Stimulated activated naive CD8-positive, alpha-beta T cell treated with anti-CD3 and anti-CD28 coated beads, Interleukin-15, Interleukin-2, amounts not matched to agents 100 ng/mL and 50 ng/mL, for 24 hours (primary cell): ENCODE measurements around the gene TRAPPC8.

ENCODE experiments used
- H3K27ac Mint-ChIP-seq: one replicate; pipeline ENCODE4 v1.8.0; 2021; ENCODE audit warnings: mild to moderate bottlenecking, mixed read lengths
- H3K27me3 Mint-ChIP-seq: one replicate; pipeline ENCODE4 v1.8.0; 2021; ENCODE audit warnings: mixed read lengths
- H3K36me3 Mint-ChIP-seq: one replicate; pipeline ENCODE4 v1.8.0; 2021; ENCODE audit warnings: low read depth, mixed read lengths
- H3K4me1 Mint-ChIP-seq: one replicate; pipeline ENCODE4 v1.8.0; 2021; ENCODE audit warnings: low read depth, mixed read lengths
- H3K4me3 Mint-ChIP-seq: one replicate; pipeline ENCODE4 v1.8.0; 2021; ENCODE audit warnings: mild to moderate bottlenecking, mixed read lengths
- H3K9me3 Mint-ChIP-seq: one replicate; pipeline ENCODE4 v1.8.0; 2021; ENCODE audit warnings: mixed read lengths

TRAPPC8 gene

DNA sequence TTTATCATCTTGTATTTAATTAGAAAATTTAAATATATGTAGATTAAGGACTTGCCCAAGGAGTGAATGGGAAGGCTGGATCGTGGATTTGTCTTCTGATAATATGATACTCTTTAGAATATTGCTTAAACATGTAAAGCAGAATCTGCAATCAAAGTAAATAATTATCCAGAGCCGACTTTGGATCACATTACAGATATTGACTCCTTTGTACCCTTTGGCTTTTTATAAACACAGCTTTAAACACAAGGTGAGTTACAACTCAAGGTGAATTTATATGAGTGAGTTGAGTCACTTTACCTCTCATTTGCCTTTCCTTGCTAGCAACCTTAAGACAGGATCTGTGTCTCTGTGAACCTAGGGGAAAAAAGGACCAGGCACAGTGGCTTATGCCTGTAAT is 144.5 kb downstream of the TRAPPC8 start:
- no peak overlapping the region for H3K27ac Mint-ChIP-seq

DNA sequence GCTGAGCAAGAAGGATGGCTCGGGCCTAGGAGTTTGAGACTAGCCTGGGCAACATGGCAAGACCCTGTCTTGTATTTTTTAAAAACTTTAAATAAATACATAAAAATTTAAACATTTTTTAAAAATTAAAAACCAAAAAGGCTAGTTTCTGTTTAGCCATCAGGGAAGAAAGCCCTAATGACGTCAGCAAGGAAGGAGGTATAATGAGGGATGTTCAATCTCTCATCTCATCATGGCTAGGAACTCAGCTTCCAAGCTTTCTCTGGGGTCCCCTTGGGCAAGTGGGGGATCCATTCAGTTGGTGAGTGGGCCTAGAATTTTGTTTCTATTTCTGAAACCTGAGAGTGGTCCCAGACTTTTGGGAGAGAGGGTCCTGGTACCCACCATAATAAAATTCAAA is 147.2 kb downstream of the TRAPPC8 start:
- H3K27me3 Mint-ChIP-seq, result no peaks in the 10 kb centered on the region
- H3K4me1 Mint-ChIP-seq, result peaks cover 5% of the 10 kb centered on the region
- no peak overlapping the region for H3K4me3 Mint-ChIP-seq
- no peak overlapping the region for H3K27ac Mint-ChIP-seq
- no peaks in the 10 kb centered on the region for H3K9me3 Mint-ChIP-seq
- H3K36me3 Mint-ChIP-seq, result no peaks in the 10 kb centered on the region

More for the DNA sequence above, 144.5 kb downstream of the TRAPPC8 start:
- Mint-ChIP-seq H3K4me1 (no peaks in the 10 kb centered on the region), H3K4me3 (no peak overlapping the region), H3K9me3 (no peaks in the 10 kb centered on the region), H3K27me3 (no peaks in the 10 kb centered on the region), H3K36me3 (no peaks in the 10 kb centered on the region)

DNA sequence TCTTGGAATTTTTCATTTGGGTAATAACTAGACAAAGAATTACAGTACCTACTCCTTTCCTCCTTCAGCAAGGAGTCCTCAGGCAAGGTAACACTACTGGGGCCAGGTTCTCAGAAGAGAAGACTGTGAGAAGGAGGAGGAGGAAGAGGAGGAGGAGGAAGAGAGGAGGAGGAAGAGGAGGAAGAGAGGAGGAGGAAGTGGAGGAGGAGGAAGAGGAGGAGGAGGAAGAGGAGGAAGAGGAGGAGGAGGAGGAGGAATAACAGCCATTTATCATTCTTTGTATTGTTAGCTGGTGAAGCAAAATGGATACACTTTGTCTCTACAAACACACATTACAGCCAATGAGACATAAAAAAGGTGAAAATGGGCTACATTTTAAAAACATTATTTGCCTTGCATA is 149.4 kb downstream of the TRAPPC8 start:
- peaks cover 5% of the 10 kb centered on the region for H3K4me1 Mint-ChIP-seq
- no peaks in the 10 kb centered on the region for H3K27me3 Mint-ChIP-seq
- no peaks in the 10 kb centered on the region for H3K9me3 Mint-ChIP-seq
- no peaks in the 10 kb centered on the region for H3K36me3 Mint-ChIP-seq
- H3K27ac Mint-ChIP-seq, result no peak overlapping the region
- no peak overlapping the region for H3K4me3 Mint-ChIP-seq

DNA sequence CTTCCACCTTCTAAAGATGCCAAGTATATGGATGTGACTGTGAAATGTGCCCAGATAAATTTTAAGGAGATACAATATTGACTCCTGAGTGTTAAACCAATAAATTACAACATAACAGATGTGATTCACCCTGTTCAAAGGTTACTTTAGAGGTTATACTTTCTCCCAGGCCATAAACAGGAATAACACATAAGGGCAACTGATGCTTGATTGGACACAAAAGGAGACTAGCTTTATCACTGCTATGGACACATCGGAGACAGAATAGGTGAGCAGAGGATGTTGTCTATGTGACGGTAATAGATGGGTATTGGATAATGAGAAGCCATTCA is 150.4 kb downstream of the TRAPPC8 start:
- Mint-ChIP-seq H3K4me1 (peaks cover 5% of the 10 kb centered on the region), H3K36me3 (no peaks in the 10 kb centered on the region), H3K9me3 (no peaks in the 10 kb centered on the region), H3K27ac (no peak overlapping the region), H3K27me3 (no peaks in the 10 kb centered on the region), H3K4me3 (no peak overlapping the region)

DNA sequence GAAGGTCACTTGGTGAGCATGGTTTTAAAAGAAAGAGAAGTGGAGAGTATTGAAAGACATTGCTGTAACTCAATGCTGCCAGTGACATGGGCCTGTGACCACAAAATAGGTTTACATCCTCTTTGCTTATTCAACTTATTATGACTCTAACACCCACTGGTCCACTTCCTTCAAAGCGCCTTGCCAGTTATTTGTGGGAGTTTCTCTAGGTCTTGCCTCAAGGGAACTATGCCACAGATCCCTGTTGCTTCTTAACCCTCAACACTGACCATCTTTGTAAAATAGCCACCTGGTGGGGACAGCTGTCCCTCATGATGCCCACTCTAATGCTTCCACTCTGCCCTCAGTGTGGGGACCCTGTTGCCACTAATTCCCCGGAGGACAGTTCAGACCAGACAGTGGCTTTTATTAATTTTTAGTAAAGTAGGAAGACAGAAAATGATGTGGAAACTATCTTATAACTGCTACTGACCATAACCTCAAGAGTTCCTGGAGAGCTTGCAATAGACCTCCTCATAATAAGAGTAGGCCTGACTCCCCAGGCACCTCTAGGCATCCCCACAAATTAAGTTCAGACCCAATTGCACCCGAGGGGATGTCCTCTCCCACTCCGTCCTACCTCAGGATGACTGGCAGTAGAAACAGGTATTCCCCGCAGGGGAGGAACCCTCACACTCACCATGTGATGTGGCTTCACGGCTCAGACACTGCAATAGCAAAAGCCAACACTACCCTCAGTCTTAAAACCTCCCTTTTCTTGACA is 150.9 kb downstream of the TRAPPC8 start:
- H3K36me3 Mint-ChIP-seq, result no peaks in the 10 kb centered on the region
- no peak overlapping the region for H3K27ac Mint-ChIP-seq
- no peaks in the 10 kb centered on the region for H3K27me3 Mint-ChIP-seq
- no peak overlapping the region for H3K4me3 Mint-ChIP-seq
- H3K9me3 Mint-ChIP-seq, result no peaks in the 10 kb centered on the region
- H3K4me1 Mint-ChIP-seq, result peaks cover 5% of the 10 kb centered on the region

DNA sequence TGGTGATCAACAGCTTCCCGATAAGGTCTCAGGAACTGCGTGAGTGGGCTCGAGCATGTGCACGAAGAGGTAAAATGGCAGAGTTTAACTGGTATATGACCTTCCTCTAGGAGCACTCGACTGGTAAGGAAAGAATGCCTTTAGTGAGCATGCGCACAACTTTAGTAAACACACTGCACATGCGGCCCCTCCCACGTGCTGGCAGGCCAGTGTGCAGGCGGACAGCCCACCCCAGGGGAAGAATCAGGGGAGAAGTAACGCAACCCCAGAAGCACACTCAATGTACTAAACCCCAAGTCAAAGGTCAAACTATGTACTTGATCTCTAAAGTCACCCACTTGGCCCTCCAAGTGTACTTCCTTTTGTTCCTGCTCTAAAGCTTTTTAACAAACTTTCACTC is 153.5 kb downstream of the TRAPPC8 start:
- no peaks in the 10 kb centered on the region for H3K9me3 Mint-ChIP-seq
- no peak overlapping the region for H3K27ac Mint-ChIP-seq
- H3K36me3 Mint-ChIP-seq, result no peaks in the 10 kb centered on the region
- peaks cover 5% of the 10 kb centered on the region for H3K4me1 Mint-ChIP-seq
- H3K27me3 Mint-ChIP-seq, result no peaks in the 10 kb centered on the region
- no peak overlapping the region for H3K4me3 Mint-ChIP-seq

DNA sequence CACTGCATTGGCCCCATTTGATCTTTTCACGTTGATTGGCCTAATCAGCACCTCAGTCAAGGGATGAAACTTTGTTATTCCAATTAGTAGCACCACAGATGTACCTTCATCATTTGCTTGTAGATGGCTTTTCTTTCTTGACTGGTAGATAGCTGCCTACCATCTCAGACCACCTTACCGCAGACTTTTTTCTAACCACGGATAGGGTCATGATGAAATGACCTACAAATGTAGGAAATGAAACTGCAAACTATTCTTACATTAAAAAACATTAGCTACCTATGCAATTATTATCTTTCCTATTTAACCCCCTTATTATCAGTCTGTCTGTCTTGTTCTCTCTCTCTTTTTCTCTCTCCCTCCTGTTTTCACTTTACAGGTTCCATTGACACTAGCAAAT is 159.9 kb downstream of the TRAPPC8 start:
- Mint-ChIP-seq H3K27me3 (peaks cover 5% of the 10 kb centered on the region), H3K27ac (no peak overlapping the region), H3K9me3 (peaks cover 15% of the 10 kb centered on the region), H3K4me3 (no peak overlapping the region), H3K4me1 (no peaks in the 10 kb centered on the region), H3K36me3 (no peaks in the 10 kb centered on the region)
